ENCODE results near the gene ZNF335.
"Not testable (repeated sequence)": the region's sequence is repeated elsewhere in the genome, so short reads cannot be mapped to it uniquely, and the experiment has no call there.

Gene ZNF335

DNA sequence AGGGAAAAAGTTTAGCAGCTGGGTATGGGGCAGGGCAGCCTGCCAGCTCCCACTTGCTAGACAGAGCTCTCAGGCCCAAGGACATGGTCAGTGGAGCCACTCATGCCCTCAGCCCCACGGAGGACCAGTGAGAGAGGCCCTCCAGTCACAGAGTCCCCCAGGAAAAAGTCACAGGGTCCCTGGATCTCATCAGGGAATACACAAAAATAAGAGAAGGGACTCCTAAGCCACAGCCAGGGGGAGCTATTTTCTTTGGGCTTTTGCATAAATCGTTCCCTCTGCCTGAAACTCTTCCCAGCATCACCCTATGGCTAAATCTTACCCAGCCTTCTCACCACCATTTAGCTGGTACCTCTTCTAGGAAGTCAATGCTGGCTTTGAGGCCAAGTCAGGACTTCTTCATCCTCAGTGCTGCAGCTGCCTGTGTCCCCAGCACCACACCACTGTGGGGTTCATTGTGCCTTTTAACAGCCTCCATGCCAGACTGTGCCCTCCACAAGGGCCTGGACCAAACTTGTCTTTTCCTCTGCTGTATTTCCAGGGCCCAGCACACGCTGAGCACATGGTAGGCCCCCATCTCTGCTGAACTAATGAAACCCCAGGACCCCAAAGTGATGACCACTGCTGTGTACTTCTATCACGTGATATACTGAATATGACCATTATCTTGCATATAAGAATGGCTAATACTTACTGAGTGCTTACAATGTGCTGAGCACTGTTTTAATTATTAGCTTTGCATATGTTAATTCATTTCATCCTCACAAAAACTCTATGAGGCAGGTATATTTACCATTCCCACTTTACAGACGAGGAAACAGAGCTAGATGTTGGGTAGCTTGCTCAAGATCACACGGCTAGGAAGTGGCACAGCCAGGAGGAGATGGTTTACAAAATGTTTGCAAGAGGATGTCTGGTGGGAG lies 2.0 kb downstream of the ZNF335 start:
- DNase-seq = peak; percentile 59

DNA sequence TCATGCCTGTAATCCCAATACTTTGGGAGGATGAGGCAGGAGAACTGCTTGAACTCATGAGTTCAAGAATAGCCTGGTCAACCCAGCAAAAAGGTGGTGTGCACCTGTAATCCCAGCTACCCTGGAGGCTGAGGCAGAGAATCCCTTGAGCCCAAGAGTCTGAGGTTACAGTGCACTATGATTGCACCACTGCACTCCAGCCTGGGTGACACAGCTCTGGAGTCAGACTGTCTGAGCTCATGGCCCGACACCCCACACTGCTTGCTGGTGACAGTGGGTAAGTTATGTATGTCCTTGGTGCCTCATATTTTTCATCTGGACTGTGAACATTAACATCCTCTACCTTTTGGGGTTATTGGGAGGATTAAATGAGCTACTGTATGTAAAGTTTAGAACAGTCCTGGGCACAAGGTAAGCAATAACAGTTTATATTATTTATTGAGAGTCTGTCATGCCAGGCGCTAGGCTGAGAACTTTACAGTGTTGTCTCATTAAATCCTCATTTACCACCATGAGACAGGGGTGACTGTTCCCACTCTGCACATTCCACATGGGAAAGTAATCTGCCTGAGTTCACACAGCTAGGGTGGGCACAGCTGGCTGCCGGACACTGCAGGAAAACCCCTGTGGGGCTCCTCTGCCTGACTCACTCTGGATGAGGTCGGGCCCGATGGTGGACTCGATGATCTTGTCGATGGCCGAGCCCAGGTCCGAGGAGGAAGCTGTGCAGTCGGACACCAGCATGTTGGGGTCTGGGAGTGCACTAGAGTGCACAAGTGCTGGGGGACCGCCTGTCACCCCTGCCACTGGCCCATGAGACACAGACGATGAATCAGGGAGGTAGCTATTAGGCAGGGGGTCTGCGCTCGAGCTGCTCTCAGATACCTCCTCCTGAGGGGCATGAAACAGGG lies 2.9 kb downstream of the ZNF335 start:
- DNase-seq = no peak

DNA sequence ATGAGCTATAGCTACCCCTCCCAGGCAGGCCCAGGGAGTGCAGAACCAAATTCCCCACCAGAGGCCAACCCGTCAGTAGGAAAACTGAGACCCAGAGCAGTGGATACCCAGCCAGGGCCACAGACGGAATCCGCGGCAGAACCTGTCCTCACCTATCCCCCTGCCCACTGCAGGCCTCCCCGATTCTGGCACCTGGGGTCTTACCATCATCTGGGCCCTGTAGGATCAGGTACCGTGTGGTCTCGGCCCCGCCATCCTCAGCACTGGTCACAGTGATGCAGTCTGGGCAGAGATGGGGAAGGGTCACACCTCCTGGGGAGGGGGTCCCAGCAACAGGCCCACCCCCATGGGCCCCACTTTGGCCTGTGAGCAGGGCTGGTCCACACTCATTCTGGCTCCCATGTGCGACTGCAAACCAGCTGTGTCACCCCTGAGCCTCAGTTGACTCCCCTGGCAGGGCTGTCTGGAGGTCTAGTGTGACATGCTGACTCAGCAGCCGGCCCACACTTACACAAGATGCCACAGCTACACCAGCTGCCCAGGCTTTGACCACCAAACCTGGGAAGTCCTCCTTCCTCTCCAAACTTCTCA lies 3.8 kb downstream of the ZNF335 start:
- no peak for DNase-seq

DNA sequence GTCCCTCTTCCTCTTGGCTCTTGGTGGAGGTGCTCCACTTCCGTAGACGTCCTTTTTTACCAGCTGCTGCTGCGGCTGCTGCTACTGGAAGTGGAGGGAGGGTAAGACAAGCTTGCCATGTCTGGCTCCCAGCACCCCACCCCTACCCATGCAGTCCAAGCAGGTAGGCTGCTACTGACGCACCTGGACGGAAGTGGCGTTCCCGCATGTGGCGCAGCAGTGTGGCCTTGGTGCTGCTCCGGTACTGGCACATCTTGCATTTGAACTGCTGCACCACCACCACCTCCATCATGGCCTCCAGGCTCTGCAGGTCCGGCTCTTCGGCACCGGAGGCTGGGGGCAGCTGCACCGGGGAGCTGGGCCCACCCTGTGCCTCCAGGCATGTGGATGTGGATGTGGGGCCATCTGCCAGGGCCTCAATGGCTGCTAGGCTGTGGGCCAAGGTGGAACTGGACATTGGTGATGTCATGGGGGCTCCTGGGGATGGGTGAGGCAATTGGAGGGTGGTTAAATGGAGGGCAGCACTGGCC lies 4.4 kb downstream of the ZNF335 start:
- DNase-seq = no peak

DNA sequence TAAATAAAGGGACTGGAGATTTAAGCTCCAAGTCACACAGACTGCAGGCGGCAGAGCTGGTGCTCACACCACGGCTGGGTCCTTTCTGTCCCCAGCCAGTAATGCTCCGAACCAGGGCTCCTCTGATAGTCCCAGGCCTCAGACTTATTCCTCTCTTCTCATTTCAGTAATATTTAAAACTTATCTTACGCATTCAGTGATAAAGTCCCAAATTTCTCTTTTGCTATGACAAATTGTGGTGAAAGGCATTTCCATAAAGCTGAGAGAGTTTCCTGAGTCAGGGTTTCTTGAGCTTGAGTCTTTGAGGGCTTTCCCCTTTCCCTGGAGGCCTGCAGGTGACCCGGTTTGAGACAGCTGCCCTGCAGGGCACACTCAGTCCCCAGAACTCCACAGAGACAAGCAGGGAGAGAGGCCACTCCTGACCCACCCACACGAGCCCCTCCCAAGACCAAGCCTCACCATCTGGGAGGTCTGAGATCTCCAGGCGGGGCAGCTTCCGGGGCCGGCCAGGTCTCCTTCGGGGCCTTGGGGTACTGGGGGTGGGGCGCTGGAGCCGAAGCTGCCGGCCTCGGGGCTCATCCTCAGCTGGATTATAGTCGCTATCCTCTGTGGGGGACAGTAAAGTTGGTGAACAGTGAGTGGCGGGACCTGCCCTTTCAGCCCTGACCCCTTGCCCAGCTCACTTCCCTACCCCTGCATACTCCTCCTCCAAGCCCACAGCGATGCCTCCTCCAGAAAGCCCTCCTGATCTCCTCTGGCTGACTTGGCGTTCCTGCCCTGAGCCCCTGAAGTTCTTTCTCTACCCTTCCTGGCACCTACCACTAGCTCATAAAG lies 6.6 kb downstream of the ZNF335 start:
- DNase-seq = no peak

DNA sequence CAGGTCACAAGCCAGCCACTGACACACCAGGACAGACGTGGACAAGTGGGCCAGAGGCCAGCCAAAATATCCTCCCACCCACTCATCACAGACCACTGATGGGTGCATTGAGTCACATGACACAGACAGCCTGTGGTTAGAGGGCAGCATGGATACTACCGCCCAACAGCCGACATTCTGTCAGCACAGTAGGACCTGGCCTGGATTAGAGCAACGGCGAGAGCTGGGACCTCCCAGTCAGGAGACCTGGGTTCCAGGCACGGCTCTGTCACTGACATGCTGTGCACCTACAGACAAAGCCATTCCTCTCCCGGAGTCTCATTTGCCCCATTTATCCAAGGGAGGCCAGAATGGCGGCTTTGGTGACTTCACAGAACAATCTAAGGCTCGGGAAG lies 8.0 kb downstream of the ZNF335 start:
- no peak for DNase-seq

DNA sequence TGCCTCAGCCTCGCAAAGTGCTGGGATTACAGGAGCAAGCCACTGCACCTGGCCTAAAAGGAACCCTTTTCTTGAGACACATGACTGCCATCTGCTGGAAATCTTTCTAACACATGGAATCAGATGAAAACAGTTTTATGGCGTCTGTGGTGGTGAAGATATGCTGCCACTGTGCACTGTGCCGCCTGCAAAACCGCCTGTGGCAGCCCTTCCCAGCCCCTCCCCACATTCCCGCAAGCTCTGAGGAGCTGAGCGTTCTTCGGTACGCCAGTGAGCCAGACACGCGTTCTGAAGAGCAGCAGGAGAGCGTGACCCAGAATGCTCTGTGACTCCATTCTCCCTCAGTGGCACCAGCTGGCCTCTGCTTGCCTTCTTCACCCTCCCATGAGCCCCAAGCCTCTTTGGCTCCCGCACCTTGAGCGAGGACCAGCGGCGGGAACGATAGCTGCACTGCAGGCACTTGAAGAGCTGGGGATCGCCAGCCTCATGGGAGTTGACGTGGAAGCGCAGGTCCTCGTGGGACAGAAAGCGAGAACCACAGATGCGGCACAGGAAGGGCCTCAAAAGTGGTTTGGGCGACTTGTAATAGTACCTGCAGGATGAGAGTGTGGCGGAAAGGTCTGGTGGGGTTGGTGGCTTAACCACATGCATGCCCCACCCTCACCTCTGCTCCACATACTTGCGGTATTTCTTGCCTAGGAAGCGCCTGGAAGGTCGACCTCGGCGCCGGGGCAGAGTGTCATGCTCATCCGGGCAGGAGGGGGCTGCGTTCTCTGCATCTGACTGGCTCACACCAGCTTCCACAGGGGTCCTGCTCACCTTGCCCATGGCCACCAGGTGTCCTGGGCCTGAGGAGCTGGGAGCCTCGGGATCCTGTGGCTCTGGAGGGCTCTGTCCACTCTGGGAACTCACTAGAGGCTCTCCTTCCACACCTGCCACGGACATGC lies 8.7 kb downstream of the ZNF335 start:
- DNase-seq = peak; percentile 76

DNA sequence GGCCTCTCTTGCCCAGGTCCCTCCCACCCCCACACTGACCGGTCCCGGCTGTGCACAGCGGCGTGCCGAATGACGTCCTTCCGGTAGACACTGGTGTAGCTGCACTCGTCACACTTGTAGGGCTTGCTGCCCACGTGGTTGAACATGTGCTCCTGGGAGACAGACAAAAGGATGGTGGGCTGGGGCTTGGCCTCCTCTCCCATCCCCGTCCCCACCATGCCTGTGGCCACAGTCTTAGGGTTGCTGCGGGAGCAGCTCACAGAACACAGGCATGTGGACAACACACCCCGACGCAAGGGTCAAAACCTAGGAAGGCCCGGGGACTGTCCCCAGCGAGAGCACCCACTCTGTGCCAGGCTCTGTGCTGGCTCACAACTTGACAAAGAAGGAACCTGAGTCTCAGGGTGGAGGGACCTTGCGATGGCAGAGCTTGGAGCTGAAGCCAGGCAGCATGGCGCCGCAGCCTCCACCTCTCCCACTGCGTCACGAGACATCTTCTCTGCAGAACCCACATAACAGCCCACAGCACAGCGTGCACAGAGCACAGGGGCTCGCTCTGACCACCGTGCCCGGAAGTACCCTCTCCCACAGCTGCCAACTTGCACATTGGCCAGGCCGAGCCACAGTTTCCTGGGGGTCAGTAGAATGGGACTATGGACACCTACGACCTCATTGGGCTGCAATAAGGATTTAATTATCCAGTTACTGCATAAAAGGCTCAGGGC lies 9.8 kb downstream of the ZNF335 start:
- DNase-seq = no peak

DNA sequence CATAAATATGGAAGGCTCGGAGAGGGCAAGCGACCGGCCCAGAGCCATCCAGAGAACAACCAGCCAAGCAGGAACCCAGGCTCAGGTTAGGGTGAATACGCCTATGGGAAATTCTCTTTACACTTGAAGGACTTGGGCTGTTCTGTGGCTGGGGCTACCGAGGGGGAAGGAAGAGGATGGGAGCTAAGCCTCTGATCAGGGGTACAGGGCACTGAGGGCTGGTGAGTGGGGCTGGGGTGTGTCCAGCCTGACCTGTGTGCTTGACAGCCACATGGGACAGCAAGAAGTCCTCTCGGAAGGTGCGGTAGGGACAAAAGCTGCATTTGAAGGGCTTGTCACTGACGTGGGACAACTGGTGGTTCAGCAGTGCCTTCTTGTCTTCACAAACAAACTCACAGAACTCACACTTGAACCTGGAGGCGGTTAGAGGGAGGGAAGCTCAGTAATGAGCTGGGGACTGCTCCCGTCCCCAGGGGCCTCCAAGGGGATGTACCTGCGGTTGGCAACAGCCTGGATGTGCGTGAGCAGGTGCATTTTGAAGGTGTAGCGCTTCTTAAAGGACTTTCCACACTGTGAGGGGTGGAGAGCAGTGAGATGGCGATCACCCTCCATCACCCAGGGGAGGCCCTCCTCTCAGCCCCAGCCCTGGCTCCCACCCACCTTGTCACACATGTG lies 11.9 kb downstream of the ZNF335 start:
- DNase-seq = no peak

DNA sequence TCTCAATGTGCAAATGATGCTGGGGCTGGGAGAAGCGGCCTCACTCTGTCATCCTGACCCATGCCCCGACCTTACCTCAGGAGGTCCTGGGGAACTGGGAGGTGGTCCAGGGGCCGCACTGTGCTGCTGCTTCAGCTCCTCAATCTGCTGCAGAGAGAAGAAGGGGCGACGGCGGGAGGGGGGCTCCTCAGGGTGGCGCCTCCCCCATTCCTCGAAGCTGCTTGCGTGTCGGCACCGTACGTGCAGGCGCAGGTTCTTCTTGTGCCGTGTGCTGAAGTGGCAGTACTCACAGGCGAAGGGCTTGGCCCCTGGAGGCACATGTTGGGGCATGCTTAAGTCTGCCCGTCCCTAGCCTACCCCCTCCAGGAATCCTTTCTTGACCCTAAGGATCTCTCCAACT lies 12.9 kb downstream of the ZNF335 start:
- DNase-seq = no peak

DNA sequence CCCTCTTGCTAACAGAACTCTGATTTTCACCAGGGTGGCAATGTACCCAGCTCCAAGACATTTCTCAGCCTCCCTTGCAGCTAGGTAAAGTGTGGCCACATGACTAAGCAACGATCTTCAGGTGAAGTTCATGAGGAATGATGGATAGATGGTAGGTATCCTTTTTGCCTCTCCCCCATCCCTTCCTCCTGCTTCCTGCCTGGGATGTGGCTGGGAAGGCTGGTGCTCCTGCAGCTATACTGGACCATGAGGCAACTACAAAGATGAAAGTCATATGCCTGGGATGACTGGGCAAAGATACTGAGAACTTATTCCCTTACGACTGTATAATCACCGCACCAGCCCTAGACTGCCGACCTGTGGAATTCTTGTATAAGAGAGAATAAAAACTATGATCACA lies 13.4 kb downstream of the ZNF335 start:
- no peak for DNase-seq

DNA sequence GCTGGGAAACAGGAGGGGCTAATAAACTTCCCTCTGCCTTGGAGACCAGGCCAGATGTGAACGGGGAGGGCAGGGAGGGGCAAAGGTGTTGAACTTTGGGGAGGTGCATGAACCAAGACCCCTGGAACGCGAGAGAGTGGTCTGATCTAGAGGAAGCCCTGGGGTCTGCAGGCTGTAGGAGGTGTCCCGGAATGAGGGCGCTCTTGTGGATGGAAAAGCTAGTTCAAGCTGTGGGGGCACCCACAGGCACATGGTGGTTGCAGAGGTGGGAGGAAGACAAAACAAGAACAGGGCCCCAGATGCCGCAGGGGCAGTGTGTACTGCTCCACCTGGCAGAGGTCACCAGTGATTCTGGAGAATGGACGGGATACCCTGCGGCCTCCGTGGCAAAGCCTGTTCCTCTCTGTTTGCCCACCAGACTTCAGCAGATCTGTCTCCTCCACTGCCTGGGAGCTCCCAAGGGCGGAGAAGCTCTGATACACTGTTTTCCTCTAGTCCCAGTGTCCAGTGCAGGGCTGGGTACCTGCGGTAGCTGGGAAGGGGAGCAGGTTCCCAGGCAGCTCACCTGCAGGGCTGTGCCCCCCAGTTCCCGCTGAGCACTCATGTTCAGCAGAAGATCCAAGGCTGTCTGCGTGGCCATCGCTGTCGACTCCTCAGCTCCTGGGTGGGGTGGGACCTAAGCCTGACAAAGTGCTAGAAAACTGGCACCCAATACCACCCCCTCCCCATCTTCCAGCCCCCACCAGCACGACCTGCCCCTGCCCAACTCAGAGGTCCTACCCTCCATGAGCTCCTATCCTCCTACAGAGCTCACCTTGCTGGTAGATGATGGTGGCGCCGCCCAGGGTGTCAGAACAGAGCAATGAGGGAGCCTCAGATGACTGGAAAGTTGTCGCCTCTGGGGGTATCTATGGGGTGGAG lies 14.7 kb downstream of the ZNF335 start:
- no peak for DNase-seq

DNA sequence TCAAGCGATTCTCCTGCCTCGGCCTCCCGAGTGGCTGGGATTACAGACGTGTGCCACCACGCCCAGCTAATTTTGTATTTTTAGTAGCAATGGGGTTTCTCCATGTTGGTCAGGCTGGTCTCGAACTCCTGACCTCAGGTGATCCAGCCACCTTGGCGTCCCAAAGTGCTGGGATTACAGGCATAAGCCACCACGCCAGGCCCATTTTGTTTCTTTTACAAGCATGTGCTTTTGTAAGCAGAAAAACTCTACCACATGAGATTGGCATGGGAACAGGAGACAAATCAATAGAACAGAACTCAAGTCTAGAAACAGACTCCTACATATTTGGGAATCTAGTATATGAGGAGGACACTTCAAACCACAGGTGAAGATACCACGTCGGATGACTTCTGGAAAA lies 15.7 kb downstream of the ZNF335 start:
- not testable (repeated sequence) for DNase-seq

DNA sequence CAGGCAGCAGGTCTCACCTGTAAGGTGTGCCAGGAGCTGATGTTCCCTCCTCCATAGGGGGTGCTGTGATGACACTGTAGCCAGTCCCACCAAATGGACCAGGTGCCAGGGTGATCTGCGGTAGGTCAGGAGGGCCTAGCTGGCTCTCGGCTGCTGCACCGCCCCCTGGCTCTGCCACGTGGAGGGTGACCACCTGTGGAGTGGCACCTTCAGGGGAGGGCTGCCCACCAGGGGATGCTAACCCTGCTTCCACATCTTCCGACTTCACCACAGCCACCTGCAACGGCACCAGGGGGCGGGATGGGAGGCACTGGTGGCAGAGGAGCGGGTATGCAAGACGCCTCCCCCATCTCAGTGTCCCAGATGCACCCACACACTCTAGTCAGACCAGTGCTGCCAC lies 18.3 kb downstream of the ZNF335 start:
- no peak for DNase-seq

DNA sequence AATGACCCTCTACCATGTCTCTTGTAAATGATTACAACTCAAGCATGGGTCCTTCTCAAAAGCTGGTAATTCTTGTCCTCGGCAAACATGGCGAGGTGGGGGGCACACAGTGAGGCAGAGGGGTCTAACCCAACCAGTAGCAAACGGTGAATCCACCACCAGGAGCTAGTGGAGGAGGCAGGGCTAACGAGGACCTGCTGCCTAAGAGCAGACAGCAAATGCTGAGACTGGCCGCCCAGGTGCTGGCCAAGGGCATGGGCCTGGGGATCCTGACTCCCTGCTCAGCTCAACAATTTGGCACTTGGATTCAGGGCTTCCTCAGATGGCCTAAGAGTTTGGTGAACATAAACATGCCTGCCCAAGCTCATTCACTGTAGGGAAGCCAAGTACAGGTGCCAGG lies 19.1 kb downstream of the ZNF335 start:
- no peak for DNase-seq

DNA sequence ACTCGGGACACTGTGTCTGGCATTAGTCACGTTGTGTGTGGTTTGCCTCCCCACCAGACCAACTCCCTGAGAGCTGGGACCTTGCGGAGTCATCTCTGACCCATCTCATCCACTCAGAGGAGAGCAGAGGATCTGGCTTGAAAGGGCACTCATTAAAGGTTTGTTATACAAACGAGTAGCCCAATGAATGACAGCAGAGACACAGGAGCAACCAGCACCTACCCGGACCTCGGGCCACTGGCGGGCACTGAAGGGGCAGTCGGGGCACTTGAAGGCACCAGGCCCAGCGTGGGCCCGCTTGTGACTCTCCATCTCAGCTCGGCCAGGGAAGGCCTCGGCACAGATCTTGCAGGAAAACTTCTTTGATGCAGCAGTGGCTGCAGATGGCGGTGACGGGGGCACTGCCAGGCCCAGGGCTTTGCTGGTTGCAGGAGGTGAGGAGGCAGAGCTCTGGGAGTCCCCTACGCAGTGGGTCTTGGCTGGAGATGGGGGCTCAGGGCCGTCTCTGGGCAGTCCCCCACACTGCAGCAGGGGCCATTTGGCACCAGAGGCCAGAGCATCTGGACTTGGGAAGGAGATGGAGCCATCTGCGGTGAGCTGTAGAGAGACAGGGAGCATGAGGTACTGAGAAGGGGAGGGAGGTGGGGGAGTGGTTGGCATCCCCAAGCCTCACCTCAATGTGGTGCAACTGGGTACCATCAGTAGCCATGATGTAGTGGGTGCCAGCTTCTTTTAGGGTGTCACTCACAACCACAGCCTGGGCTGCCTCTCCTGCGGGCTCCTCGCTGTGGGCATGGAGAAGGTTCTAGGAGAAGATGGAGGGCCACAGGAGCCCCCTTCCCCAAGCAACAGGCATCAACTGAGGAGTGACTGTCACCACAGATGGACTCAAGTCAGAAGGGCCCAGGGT lies 19.8 kb downstream of the ZNF335 start:
- no peak for DNase-seq

DNA sequence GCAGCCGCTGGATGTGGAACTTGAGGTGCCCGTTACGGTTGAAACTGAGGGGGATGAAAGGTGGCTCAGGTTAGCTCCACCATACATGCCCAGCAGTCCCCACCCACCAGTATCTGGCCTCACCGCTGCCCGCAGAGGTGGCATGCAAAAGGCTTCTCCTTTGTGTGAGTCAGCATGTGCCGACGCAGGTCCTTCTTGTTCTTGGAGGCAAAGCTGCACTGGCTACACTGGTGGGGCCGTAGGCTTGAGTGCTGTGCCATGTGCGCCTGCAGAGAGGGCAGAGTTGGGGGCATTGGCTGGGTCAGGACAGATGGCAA lies 21.7 kb downstream of the ZNF335 start:
- DNase-seq = no peak
